HG02870 (cell line): ENCODE results near the gene ZNF23.
"Not testable (repeated sequence)": the region's sequence is repeated elsewhere in the genome, so short reads cannot be mapped to it uniquely, and the experiment has no call there.

Experiments used
- ATAC-seq: cut with Tn5 transposase; IDR thresholded peaks from one replicate; pipeline ENCODE4 v1.9.1; 2021; ENCODE audit warnings: mild to moderate bottlenecking, moderate library complexity; ENCODE audit not compliant: unreplicated experiment

ZNF23 gene

GRCh38 chr16:71461686-71462648 lies at the start of gene ZNF23:
TSS of gene ZNF23 (minus strand) at chr16:71462247. CDS start at chr16:71456796, 5,451 bp downstream.
- peak; percentile 94 for ATAC-seq

- no peak for ATAC-seq
These were observed 45.0 kb upstream of the ZNF23 start for GRCh38 chr16:71507061-71507460.

DNA sequence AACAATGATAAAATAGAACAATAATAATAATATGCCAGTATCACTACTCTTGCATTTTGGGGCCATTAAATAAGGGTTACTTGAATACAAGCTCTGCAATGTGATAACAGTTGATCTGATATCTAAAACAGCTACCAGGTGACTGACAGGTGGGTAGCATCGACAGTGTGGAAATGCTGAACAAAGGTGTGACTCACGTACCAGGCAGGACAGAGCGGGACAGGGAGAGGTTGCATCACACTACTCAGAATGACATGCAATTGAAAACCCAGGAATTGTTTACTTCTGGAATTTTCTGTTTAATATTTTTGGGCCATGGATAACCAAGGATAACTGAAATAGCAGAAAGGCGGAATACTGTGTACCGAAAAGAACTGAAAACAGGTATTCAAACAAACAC lies 42.9 kb upstream of the ZNF23 start:
- ATAC-seq = no peak

DNA sequence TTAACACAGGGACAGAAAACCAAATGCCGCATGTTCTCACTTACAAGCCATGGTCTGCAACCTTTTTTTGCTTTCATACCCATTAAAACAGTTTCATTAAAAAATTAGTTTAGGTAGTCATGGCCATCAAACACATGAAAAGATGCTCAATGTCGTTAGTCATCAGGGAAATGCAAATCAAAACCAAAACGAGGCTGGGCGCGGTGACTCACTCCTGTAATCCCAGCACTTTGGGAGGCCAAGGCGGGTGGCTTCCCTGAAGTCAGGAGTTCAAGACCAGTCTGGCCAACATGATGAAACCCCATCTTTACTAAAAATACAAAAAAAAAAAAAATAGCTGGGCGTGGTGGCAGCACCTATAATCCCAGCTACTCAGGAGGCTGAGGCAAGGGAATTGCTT lies 42.0 kb upstream of the ZNF23 start:
- not testable (repeated sequence) for ATAC-seq

- ATAC-seq = no peak
These were observed 39.5 kb upstream of the ZNF23 start for GRCh38 chr16:71501547-71501946.

DNA sequence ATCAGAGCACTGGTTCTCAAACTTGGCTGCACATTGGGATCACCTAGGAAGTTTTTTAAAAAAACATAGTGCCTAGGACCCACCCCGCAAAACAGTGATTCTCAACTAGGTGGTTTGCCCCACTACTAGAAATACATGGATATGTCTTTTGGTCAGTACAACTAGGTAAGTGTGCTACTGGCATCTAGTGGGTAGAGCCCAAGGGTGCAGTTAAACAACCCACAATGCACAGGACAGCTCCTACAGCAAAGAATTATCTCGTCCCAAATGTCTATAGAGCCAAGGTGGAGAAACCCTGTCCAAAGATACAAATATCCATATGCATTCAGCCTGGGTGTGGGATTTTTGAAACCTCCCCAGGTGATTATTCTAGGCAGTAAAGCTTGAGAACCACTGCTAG lies 38.9 kb upstream of the ZNF23 start:
- ATAC-seq = no peak

GRCh38 chr16:71499775-71500364 lies 37.8 kb upstream of the ZNF23 start:
- ATAC-seq = no peak

DNA sequence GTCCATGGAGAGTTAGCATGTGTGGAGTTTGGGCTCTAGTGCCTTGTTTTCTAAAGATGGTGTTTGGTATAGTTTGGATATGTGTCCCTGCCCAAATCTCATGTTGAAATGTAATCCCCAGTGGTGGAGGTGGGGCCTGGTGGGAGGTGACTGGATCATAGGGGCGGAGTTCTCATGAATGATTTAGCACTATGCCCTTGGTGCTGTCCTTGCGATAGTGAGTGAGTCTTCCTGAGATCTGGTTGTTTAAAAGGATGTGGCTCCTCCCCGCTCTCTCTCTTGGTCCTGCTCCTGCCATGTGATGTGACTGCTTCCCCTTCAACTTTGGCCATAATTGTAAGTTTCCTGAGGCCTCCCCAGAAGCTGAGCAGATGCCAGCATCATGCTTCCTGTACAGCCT lies 36.0 kb upstream of the ZNF23 start:
- no peak for ATAC-seq

DNA sequence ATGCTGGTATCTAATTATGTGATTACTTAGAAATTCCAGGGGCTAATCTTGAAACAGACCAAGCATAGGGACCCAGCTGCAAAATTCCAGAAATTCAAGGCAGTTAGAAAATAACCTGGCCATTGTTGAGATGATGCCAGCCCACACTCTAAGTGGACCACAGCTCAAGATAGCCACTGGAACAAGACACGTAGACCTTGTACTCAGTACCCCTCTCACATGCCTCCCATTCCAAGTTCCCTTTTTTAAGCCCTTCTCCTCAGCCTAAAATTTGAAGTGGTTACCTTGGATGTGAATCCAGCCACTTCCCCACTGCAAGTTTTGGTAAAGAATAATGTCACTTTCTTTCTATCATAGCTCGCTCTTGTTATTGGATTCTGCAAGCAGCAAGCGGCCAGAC lies 31.2 kb upstream of the ZNF23 start:
- ATAC-seq = no peak

DNA sequence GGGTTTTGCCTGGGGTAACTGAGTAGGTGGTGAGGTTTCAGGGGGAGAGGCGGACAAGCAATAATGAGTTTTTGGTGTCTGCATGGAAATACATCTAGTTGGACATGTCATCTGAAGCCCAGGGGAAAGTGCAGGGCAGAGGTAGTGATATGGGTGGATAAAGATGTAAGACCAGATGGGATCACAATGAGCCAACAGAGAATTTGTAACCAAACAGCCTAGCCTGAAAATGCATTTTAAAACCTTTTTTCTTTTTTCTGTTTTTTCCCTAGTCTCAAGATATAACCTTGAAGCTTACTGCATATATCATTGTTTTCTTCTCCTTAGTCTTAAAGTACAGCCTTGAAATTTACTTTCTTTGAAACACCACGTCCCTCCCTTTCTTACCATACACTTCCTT lies 30.7 kb upstream of the ZNF23 start:
- ATAC-seq = no peak

- ATAC-seq = no peak
These were observed 29.0 kb upstream of the ZNF23 start for GRCh38 chr16:71491054-71491453.

DNA sequence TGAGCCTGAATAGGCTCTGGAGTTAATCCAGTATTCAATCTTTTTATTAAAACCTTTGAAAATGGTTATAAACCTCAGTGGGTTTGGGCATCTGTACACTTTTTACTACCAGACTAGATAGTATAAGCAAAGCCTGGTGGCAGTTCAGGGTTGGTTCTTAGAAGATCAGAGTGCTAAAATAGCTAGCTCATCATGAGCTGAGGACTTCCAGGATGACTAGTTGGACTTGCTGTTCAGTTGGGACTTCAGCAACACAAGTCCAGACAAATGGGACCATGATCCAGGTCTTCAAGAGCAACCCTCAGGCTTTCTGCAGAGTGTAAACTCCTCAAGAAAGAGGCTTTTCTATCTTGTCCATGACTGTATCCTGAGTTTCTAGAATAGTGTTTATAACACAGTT lies 28.3 kb upstream of the ZNF23 start:
- ATAC-seq = no peak

- ATAC-seq = no peak
These were observed 27.1 kb upstream of the ZNF23 start, which contains the start of gene ZNF19 for GRCh38 chr16:71489122-71489521. TSS of gene ZNF19 (minus strand) at chr16:71489324. CDS start at chr16:71482114, 7,210 bp downstream.

DNA sequence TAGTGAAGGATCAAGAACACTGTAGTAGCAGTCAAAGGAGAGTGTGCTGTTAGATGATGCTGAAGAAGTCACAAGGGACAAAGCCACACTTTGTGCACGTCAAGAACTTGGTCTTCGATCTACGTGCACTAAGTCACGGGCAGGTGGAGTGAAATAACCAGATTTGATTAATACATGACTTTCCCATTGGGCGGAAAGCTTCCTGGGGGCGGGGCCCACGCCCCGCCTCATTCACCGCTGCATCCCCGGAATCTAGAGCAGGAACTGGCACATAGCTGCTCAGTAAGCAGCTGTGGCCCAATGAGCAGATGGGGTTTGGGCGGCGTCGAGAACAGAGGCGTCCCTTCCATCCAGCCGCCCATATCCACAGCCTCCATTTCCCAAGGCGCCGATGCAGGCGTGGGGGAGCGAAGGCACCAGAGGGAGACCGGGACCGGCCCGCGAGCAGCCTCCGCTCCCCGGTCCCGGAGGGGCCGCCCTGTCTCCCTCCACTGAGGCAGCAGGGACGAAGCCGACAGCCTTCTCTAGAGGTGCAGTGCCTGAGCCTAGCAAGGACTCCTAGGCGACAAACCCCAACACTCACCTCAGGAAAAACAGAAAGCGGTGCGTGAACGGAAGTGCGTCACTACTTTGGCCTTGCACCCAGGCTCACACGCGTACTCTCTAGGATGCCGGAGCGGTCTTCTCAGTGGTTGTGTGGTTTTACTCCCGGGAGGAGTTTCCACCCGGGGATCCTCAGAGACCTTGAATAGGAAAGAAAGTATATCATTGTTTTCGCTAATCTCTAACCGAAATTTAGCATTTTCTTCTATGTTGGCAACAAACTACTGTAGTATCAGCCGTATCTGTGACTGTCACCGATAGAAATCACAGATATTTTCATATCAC lies 22.2 kb upstream of the ZNF23 start:
- ATAC-seq = peak; percentile 81

GRCh38 chr16:71482569-71482968 lies 20.5 kb upstream of the ZNF23 start:
- no peak for ATAC-seq

- no peak for ATAC-seq
These were observed 18.9 kb upstream of the ZNF23 start for GRCh38 chr16:71480956-71481355.

- ATAC-seq = no peak
These were observed 17.4 kb upstream of the ZNF23 start for GRCh38 chr16:71479420-71479819.

DNA sequence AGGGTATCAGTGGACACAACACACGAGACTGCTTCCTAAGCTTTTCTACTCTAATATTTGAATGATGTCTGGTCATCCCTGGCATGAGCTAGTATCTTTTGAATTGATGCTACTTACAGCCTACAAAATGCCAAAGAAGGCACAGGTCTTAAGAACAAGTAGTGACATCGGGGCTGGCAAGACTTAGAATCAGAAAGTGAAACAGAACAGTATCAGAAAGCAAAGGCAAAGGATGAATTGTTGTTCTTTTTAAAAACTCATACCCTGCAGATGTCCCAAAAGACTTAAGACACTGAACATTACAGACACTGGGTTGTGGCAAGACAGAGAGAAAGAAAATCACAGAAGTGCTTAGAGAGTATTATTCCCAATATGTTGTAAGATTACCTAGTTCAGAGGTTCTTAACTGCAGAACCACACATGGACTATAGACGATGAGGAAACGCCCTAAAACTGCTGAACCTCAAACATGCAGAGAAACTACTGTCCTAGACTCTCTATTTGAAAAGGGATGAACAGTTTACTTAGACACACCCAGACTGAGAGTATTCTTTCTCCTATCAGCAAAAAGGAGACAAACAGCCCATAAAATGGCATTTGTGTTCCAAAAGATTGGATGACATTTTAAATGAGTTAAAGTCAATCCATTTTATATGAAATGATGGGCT lies 14.5 kb upstream of the ZNF23 start:
- no peak for ATAC-seq

- no peak for ATAC-seq
These were observed 12.8 kb upstream of the ZNF23 start for GRCh38 chr16:71474864-71475263.

DNA sequence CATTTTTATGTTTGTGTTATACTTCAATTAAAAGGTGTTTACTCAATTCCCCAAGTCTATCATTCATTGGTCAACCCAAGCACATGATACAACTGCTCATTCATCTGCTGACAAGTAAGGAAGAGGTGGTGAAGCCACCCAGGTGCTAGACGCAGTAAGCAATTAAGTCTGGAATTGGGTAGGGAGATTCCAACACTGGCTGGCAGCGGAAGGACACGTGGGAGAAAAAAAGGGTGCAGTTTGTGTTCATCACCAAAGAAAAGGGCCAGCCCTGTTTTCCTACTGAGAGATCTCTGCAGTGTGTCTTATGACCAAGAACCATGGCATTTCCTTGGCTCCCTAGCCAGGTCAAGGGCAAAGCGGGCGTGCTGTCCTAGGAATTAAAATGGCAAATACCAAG lies 11.8 kb upstream of the ZNF23 start:
- no peak for ATAC-seq

DNA sequence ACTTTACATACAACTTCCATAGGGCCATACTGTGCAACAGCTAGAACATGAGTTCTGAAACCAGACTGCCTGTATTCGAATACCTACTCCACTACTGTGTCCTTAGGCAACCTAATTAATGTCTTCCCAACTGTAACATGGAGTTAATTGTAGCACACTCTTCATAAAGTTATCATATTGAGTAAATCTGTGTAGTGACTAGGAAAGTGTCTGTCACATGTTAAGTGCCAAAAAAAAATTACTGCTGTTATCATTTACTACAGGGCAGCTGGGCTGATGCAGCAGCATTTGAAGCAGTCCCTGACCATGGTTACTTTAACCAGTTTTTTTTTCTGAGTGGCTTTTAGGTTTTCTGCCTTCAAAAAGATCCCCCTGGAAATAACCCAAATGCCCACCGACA lies 10.9 kb upstream of the ZNF23 start:
- no peak for ATAC-seq
